Left lung (tissue), 10 donors: Measurements from ENCODE around the gene BBX. TPM values are rescaled to one million over a fixed set of nuclear protein-coding genes. Genes with fewer than 3 reads are reported as not detected.

Experiments
- ATAC-seq: fragments of 200-7000 bp; cut with Tn5 transposase; one replicate; pipeline ENCODE4 v1.9.1; 2020; ENCODE audit warnings: moderate library complexity
- DNase-seq, 4 donors: peaks; one replicate each; pipeline ENCODE4 v3.0.0-alpha.2; 2013 to 2020
- H3K27ac ChIP-seq, 2 donors: fragments of 200-600 bp; sonication (generic) in 1 of 2; one replicate each; pipeline versions ENCODE4 v1.5.0 to v1.8.0; 2020 to 2021
- H3K27me3 ChIP-seq, 2 donors: fragments of 200-600 bp; sonication (generic) in 1 of 2; one replicate each; pipeline versions ENCODE4 v1.5.0 to v1.8.0; 2020 to 2021
- H3K36me3 ChIP-seq, 2 donors: fragments of 200-600 bp; sonication (generic) in 1 of 2; one replicate each; pipeline versions ENCODE4 v1.5.0 to v1.8.0; 2020 to 2021
- H3K4me1 ChIP-seq, 2 donors: fragments of 200-600 bp; one replicate each; pipeline ENCODE4 v1.8.0; 2021
- H3K4me3 ChIP-seq, 2 donors: fragments of 200-600 bp; sonication (generic) in 1 of 2; one replicate each; pipeline versions ENCODE4 v1.5.0 to v1.8.0; 2020 to 2021; ENCODE audit warnings: mild to moderate bottlenecking in 1 of 2
- H3K9me3 ChIP-seq, 2 donors: fragments of 200-600 bp; sonication (generic) in 1 of 2; one replicate each; pipeline versions ENCODE4 v1.5.0 to v1.8.0; 2020 to 2021
- CTCF ChIP-seq, 2 donors: fragments of 200-600 bp; sonication (generic) in 1 of 2; IDR thresholded peaks; one replicate each; pipeline versions ENCODE4 v1.5.0 to v1.8.0; 2021; ENCODE audit warnings: antibody characterized with exemption in 2 of 2
- intact Hi-C, 2 donors: fragments of 100-400 bp; cut with DNase I; formaldehyde crosslinking; loops; one replicate each; pipeline versions ENCODE4 v1.11.2 to v1.14.2; 2022
- polyA plus RNA-seq, 6 donors: library from polyadenylated mRNA; unstranded; fragments of 120-200 nt; gene quantifications; one replicate each; pipeline ENCODE4 v1.2.1, GENCODE V29; 2013; ENCODE audit not compliant: insufficient read length in 6 of 6
- total RNA-seq, 2 donors: library from RNA; stranded (reverse); fragmentation: NEBNext Ultra II Directional; extraction: Animal tissue kit (Norgen Biotek cat#: 25700); gene quantifications; one replicate each; pipeline ENCODE4 v1.2.1, GENCODE V29; 2021
- donor health status: DM: no; HTN: yes; CAD: no.
- donor health status: DM: no; HTN: no; CAD: no.

Gene BBX
- total and polyA plus RNA-seq, 8 donors = 43.0 to 67.1 (median 53.3) TPM

- TF ChIP-seq CTCF (IDR thresholded peaks at IDR 0.05) = no peak
- Histone ChIP-seq H3K36me3 (no peaks in the 10 kb centered on the region), H3K27ac (no peak overlapping the region), H3K9me3 (no peaks in the 10 kb centered on the region), H3K4me3 (no peak overlapping the region), H3K4me1 (no peaks in the 10 kb centered on the region), H3K27me3 (no peaks in the 10 kb centered on the region)
- intact Hi-C loops = no loop called here
- ATAC-seq (no peak), DNase-seq (peak in 2 of 4 donors; percentile 33 to 36)
These were observed 119.0 kb downstream of the BBX start for GRCh38 chr3:107641572-107642307.

- ATAC-seq = no peak
- H3K9me3 ChIP-seq = no peaks in the 10 kb centered on the region
These were observed 120.5 kb downstream of the BBX start for GRCh38 chr3:107643038-107643883.

GRCh38 chr3:107644631-107645030 is 121.9 kb downstream of the BBX start:
- ATAC-seq (no peak), DNase-seq (no peak)
- Histone ChIP-seq H3K36me3 (no peaks in the 10 kb centered on the region), H3K27me3 (no peaks in the 10 kb centered on the region), H3K27ac (no peak overlapping the region), H3K9me3 (no peaks in the 10 kb centered on the region), H3K4me3 (no peak overlapping the region), H3K4me1 (no peaks in the 10 kb centered on the region)
- no peak for TF ChIP-seq CTCF (IDR thresholded peaks at IDR 0.05)
- intact Hi-C loops = no loop called here

More at GRCh38 chr3:107643038-107643883, 120.5 kb downstream of the BBX start:
- Histone ChIP-seq H3K4me3 (no peak overlapping the region), H3K27ac (no peak overlapping the region), H3K36me3 (no peaks in the 10 kb centered on the region), H3K4me1 (no peaks in the 10 kb centered on the region), H3K27me3 (no peaks in the 10 kb centered on the region)
- TF ChIP-seq CTCF (IDR thresholded peaks at IDR 0.05) = no peak
- DNase-seq = no peak
- intact Hi-C loops = no loop called here

GRCh38 chr3:107650788-107651187 is 128.0 kb downstream of the BBX start:
- ATAC-seq (peak; percentile 57), DNase-seq (no peak)
- Histone ChIP-seq H3K27me3 (no peaks in the 10 kb centered on the region), H3K27ac (no peak overlapping the region), H3K36me3 (no peaks in the 10 kb centered on the region), H3K4me1 (peaks cover 0 to 8% of the 10 kb centered on the region in 2 donors), H3K4me3 (no peak overlapping the region), H3K9me3 (no peaks in the 10 kb centered on the region)
- intact Hi-C loops = no loop called here
- no peak for TF ChIP-seq CTCF (IDR thresholded peaks at IDR 0.05)

GRCh38 chr3:107651782-107652181 is 129.0 kb downstream of the BBX start:
- intact Hi-C loops = no loop called here
- Histone ChIP-seq H3K9me3 (no peaks in the 10 kb centered on the region), H3K36me3 (no peaks in the 10 kb centered on the region), H3K27me3 (no peaks in the 10 kb centered on the region), H3K27ac (no peak overlapping the region), H3K4me3 (no peak overlapping the region), H3K4me1 (peaks cover 0 to 8% of the 10 kb centered on the region in 2 donors)
- DNase-seq (no peak), ATAC-seq (no peak)
- no peak for TF ChIP-seq CTCF (IDR thresholded peaks at IDR 0.05)
